Right forelimb (tissue), 1 donor: ENCODE results near the gene HNRNPA1L2.
"Not testable (repeated sequence)": the region's sequence is repeated elsewhere in the genome, so short reads cannot be mapped to it uniquely, and the experiment has no call there.

Experiments
- DNase-seq: peaks from one replicate; pipeline ENCODE4 v3.0.0-alpha.2; 2018

The HNRNPA1L2 gene

GRCh38 chr13:52646967-52647366, 4.7 kb downstream of the HNRNPA1L2 start:
- no peak for DNase-seq

GRCh38 chr13:52650731-52651130, 8.5 kb downstream of the HNRNPA1L2 start:
- no peak for DNase-seq

GRCh38 chr13:52651897-52652195, 9.6 kb downstream of the HNRNPA1L2 start:
- no peak for DNase-seq

- peak; percentile 99 for DNase-seq
Measured at GRCh38 chr13:52652196-52652979, 10.2 kb downstream of the HNRNPA1L2 start, which contains the start of gene SUGT1. Gene SUGT1 (plus strand): TSS chr13:52652836. CDS start chr13:52652921, 85 bp downstream.

- DNase-seq: no peak
Measured at GRCh38 chr13:52652980-52653303, 10.7 kb downstream of the HNRNPA1L2 start.

GRCh38 chr13:52659340-52659739, 17.1 kb downstream of the HNRNPA1L2 start:
- no peak for DNase-seq

GRCh38 chr13:52664272-52664671, 22.0 kb downstream of the HNRNPA1L2 start:
- no peak for DNase-seq

GRCh38 chr13:52665325-52665724, 23.1 kb downstream of the HNRNPA1L2 start:
- no peak for DNase-seq

- no peak for DNase-seq
Measured at GRCh38 chr13:52669677-52670076, 27.4 kb downstream of the HNRNPA1L2 start.

- DNase-seq: no peak
Measured at GRCh38 chr13:52670726-52671125, 28.5 kb downstream of the HNRNPA1L2 start.

- DNase-seq: no peak
Measured at GRCh38 chr13:52673465-52673864, 31.2 kb downstream of the HNRNPA1L2 start.

GRCh38 chr13:52677823-52678222, 35.6 kb downstream of the HNRNPA1L2 start:
- DNase-seq: no peak

- not testable (repeated sequence) for DNase-seq
Measured at GRCh38 chr13:52685806-52686205, 43.6 kb downstream of the HNRNPA1L2 start.

GRCh38 chr13:52686376-52686775, 44.1 kb downstream of the HNRNPA1L2 start:
- DNase-seq: no peak
